ENCODE data around the gene HPCAL1. TPM values are rescaled to one million over a fixed set of nuclear protein-coding genes. Genes with fewer than 3 reads are reported as not detected.

The HPCAL1 gene
- total and polyA plus RNA-seq, 2 donors (not counting 3 experiments of a cell fraction or from before 2014, with no cell fraction given) = 56.5 to 77.4 TPM

DNA sequence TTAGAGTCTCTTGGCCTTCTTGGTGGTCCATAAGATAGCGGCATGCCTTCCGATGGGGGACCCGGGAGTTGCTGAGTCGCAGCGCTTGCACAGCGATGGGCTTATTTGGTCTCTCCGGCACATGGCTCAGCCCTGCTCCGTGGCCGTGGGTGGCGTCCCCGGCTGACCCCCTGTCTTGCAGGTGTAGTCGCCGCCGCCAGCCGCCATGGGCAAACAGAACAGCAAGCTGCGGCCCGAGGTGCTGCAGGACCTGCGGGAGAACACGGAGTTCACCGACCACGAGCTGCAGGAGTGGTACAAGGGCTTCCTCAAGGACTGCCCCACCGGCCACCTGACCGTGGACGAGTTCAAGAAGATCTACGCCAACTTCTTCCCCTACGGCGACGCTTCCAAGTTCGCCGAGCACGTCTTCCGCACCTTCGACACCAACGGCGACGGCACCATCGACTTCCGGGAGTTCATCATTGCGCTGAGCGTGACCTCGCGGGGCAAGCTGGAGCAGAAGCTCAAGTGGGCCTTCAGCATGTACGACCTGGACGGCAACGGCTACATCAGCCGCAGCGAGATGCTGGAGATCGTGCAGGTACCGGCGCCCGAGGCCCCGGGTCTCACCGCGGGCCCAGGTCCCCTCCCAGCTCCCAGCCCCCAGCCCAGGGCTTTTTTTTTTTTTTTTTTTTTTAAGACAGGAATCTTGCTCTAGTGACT lies 117.0 kb downstream of the HPCAL1 start:
- Histone ChIP-seq H4K20me1 (replicated peaks; ENCODE audit: control insufficient read depth, extremely low read depth, insufficient read depth, low read length) (no peaks in the 10 kb centered on the region), H3K79me2 (ENCODE audit: control insufficient read depth, insufficient read depth, low read length) (no peaks in the 10 kb centered on the region), H3K27me3 (ENCODE audit: control insufficient read depth in 2 of 2, insufficient read depth in 2 of 2, low read length in 2 of 2) (no peaks in the 10 kb centered on the region), H3K4me3 (replicated peaks in 1 of 3; ENCODE audit: insufficient read depth in 1 of 3, low read depth in 1 of 3, low read length in 3 of 3) (no peak overlapping the region), H2AFZ (ENCODE audit: low read depth, low read length) (no peak overlapping the region), H3K4me2 (ENCODE audit: insufficient read depth, low read length) (no peak overlapping the region), H3K4me1 (ENCODE audit: control insufficient read depth, extremely low read depth, insufficient read depth, low read length) (no peaks in the 10 kb centered on the region), H3K9me1 (replicated peaks; ENCODE audit: control insufficient read depth, extremely low read depth, insufficient read depth, low read length) (no peaks in the 10 kb centered on the region), H3K27ac (ENCODE audit: insufficient read depth, low read depth, low read length) (no peak overlapping the region), H3K36me3 (ENCODE audit: control insufficient read depth in 2 of 2, extremely low read depth in 1 of 2, insufficient read depth in 2 of 2, low read length in 2 of 2) (peaks cover 0 to 4% of the 10 kb centered on the region in 2 experiments), H3K9ac (replicated peaks; ENCODE audit: extremely low read depth, insufficient read depth, low read length) (no peak overlapping the region), H3K9me3 (replicated peaks; ENCODE audit: control insufficient read depth, insufficient read depth, low read length) (no peaks in the 10 kb centered on the region)
- intact Hi-C loops (cut with micrococcal nuclease) (no loop called here), dilution Hi-C loops (cut with MboI; ENCODE audit: extremely low pct_ligation_motif_present, low sequenced_read_pairs) (no loop called here)
- no peak for DNase-seq (ENCODE audit: low read depth, low spot score)
- CTCF ChIA-PET = interaction anchor here (1.2 to 2.3 kb wide), 3 partner anchors 10 to 296 kb away, joined by 3 to 10 read pairs (median 5); no protein-coding TSS in a partner anchor
- TF ChIP-seq POLR2AphosphoS5 (IDR thresholded peaks at IDR 0.05; ENCODE audit: insufficient read depth, low read depth, low read length) = no peak
- no peak for TF ChIP-seq GATA2 (IDR thresholded peaks at IDR 0.05; ENCODE audit: insufficient read depth, insufficient read length, low read depth, low read length)
- TF ChIP-seq, protein P1, sequence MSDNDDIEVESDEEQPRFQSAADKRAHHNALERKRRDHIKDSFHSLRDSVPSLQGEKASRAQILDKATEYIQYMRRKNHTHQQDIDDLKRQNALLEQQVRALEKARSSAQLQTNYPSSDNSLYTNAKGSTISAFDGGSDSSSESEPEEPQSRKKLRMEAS (IDR thresholded peaks at IDR 0.05; ENCODE audit: insufficient read depth, insufficient read length) = no peak
- no peak for TF ChIP-seq EZH2 (IDR thresholded peaks at IDR 0.05; ENCODE audit: borderline replicate concordance, low read depth, low read length, severe bottlenecking)
- TF ChIP-seq JUN (IDR thresholded peaks at IDR 0.05; ENCODE audit: borderline replicate concordance, insufficient read depth, insufficient read length, low read depth) = no peak
- TF ChIP-seq MYC (IDR thresholded peaks at IDR 0.05; ENCODE audit: low read depth, low read length) = no peak
- no peak for TF ChIP-seq FOS (IDR thresholded peaks at IDR 0.05; ENCODE audit: borderline replicate concordance, insufficient read depth, low read length)
- TF ChIP-seq, protein P2, sequence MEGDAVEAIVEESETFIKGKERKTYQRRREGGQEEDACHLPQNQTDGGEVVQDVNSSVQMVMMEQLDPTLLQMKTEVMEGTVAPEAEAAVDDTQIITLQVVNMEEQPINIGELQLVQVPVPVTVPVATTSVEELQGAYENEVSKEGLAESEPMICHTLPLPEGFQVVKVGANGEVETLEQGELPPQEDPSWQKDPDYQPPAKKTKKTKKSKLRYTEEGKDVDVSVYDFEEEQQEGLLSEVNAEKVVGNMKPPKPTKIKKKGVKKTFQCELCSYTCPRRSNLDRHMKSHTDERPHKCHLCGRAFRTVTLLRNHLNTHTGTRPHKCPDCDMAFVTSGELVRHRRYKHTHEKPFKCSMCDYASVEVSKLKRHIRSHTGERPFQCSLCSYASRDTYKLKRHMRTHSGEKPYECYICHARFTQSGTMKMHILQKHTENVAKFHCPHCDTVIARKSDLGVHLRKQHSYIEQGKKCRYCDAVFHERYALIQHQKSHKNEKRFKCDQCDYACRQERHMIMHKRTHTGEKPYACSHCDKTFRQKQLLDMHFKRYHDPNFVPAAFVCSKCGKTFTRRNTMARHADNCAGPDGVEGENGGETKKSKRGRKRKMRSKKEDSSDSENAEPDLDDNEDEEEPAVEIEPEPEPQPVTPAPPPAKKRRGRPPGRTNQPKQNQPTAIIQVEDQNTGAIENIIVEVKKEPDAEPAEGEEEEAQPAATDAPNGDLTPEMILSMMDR (IDR thresholded peaks at IDR 0.05; ENCODE audit: extremely low read depth in 1 of 2, insufficient read depth in 1 of 2, low read depth in 1 of 2, low read length in 2 of 2) = no peak
- TF ChIP-seq POLR2A (IDR thresholded peaks at IDR 0.05; ENCODE audit: low read depth, low read length) = no peak
- no TSS peak for BruUV-seq (replicated peaks)
- POLR2A ChIA-PET = no interaction called here
- no peak for FAIRE-seq

Data from endothelial cell of umbilical vein (primary cell).